GM12801 (cell line): ENCODE data around the gene DNAJB7.

Experiments used
- CTCF ChIP-seq: IDR thresholded peaks from one replicate; pipeline ENCODE4 v1.5.1; 2011; ENCODE audit warnings: control low read depth; ENCODE audit not compliant: insufficient read length; ENCODE audit errors: extremely low read depth

DNAJB7 gene

GRCh38 chr22:40862013-40862412 is at the start of gene DNAJB7:
TSS of gene DNAJB7 (minus strand) at chr22:40862113. CDS start at chr22:40861994, 119 bp downstream.
- TF ChIP-seq CTCF: no peak

- no peak for TF ChIP-seq CTCF
Observed at GRCh38 chr22:40908895-40909294, 47.0 kb upstream of the DNAJB7 start.

- no peak for TF ChIP-seq CTCF
Observed at GRCh38 chr22:40904101-40904500, 42.2 kb upstream of the DNAJB7 start.

- TF ChIP-seq CTCF: no peak
Observed at GRCh38 chr22:40898850-40899357, 37.0 kb upstream of the DNAJB7 start.

- no peak for TF ChIP-seq CTCF
Observed at GRCh38 chr22:40894417-40894816, 32.5 kb upstream of the DNAJB7 start.

GRCh38 chr22:40890881-40891280 is 29.0 kb upstream of the DNAJB7 start:
- no peak for TF ChIP-seq CTCF

- no peak for TF ChIP-seq CTCF
Observed at GRCh38 chr22:40889116-40889515, 27.2 kb upstream of the DNAJB7 start.
